Measurements from ENCODE around the gene TENT5C.
A peak's percentile ranks its signal among the peaks of the same experiment; 100 is the strongest.

The TENT5C gene

GRCh38 chr1:117657949-117658660, 52.3 kb downstream of the TENT5C start:
- DNase-seq (ENCODE audit: low spot score), result no peak

GRCh38 chr1:117658676-117659075, 52.8 kb downstream of the TENT5C start:
- DNase-seq (ENCODE audit: low spot score), result no peak

GRCh38 chr1:117659550-117660270, 53.9 kb downstream of the TENT5C start:
- no peak for DNase-seq (ENCODE audit: low spot score)

- DNase-seq (ENCODE audit: low spot score), result no peak
These were observed 54.6 kb downstream of the TENT5C start for GRCh38 chr1:117660271-117660965.

GRCh38 chr1:117661027-117661426, 55.2 kb downstream of the TENT5C start:
- no peak for DNase-seq (ENCODE audit: low spot score)

GRCh38 chr1:117662667-117663066, 56.8 kb downstream of the TENT5C start:
- no peak for DNase-seq (ENCODE audit: low spot score)

GRCh38 chr1:117663156-117663902, 57.5 kb downstream of the TENT5C start:
- DNase-seq (ENCODE audit: low spot score), result no peak

GRCh38 chr1:117664314-117664713, 58.5 kb downstream of the TENT5C start:
- no peak for DNase-seq (ENCODE audit: low spot score)

GRCh38 chr1:117665556-117666270, 59.9 kb downstream of the TENT5C start:
- DNase-seq (ENCODE audit: low spot score), result no peak

GRCh38 chr1:117669572-117669971, 63.7 kb downstream of the TENT5C start:
- DNase-seq (ENCODE audit: low spot score), result no peak

- DNase-seq (ENCODE audit: low spot score), result no peak
These were observed 65.3 kb downstream of the TENT5C start for GRCh38 chr1:117670976-117671780.

GRCh38 chr1:117671781-117672501, 66.1 kb downstream of the TENT5C start:
- DNase-seq (ENCODE audit: low spot score), result no peak

GRCh38 chr1:117672756-117673155, 66.9 kb downstream of the TENT5C start:
- DNase-seq (ENCODE audit: low spot score), result no peak

- no peak for DNase-seq (ENCODE audit: low spot score)
These were observed 67.6 kb downstream of the TENT5C start for GRCh38 chr1:117673405-117673804.

GRCh38 chr1:117674521-117675400, 68.9 kb downstream of the TENT5C start:
- peak; percentile 11 for DNase-seq (ENCODE audit: low spot score)

GRCh38 chr1:117675907-117676430, 70.1 kb downstream of the TENT5C start:
- DNase-seq (ENCODE audit: low spot score), result no peak

GRCh38 chr1:117676615-117677130, 70.8 kb downstream of the TENT5C start:
- DNase-seq (ENCODE audit: low spot score), result no peak

Measured in HuH-7 (cell line).